Measurements from ENCODE around the gene MCF2L.

GRCh38 chr13:112930192-112930591 is 38.8 kb upstream of the MCF2L start:
- TF ChIP-seq POLR2AphosphoS5 (IDR thresholded peaks at IDR 0.05) (no peak), POLR2A (IDR thresholded peaks at IDR 0.05) (no peak)
- TF ChIP-seq, protein P1, sequence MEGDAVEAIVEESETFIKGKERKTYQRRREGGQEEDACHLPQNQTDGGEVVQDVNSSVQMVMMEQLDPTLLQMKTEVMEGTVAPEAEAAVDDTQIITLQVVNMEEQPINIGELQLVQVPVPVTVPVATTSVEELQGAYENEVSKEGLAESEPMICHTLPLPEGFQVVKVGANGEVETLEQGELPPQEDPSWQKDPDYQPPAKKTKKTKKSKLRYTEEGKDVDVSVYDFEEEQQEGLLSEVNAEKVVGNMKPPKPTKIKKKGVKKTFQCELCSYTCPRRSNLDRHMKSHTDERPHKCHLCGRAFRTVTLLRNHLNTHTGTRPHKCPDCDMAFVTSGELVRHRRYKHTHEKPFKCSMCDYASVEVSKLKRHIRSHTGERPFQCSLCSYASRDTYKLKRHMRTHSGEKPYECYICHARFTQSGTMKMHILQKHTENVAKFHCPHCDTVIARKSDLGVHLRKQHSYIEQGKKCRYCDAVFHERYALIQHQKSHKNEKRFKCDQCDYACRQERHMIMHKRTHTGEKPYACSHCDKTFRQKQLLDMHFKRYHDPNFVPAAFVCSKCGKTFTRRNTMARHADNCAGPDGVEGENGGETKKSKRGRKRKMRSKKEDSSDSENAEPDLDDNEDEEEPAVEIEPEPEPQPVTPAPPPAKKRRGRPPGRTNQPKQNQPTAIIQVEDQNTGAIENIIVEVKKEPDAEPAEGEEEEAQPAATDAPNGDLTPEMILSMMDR (IDR thresholded peaks at IDR 0.05): no peak
